22Rv1 (cell line): ENCODE data around the gene PTPN13.
"Not testable (repeated sequence)": the region's sequence is repeated elsewhere in the genome, so short reads cannot be mapped to it uniquely, and the experiment has no call there.

ENCODE experiments used
- CTCF ChIP-seq: fragments of 450-650 bp; IDR thresholded peaks from 2 replicates; pipeline ENCODE4 v1.5.1; 2017; ENCODE audit warnings: mild to moderate bottlenecking
- ZFX ChIP-seq: fragments of 450-650 bp; IDR thresholded peaks from 2 replicates; pipeline ENCODE4 v1.6.1; 2017; ENCODE audit warnings: antibody characterized with exemption, borderline replicate concordance

- TF ChIP-seq CTCF, ZFX: not testable (repeated sequence)
These were observed 125.0 kb downstream of the PTPN13 start for GRCh38 chr4:86719149-86719548.
